Natural killer cell treated with Interleukin-12 subunit alpha and Interleukin-12 subunit beta and Interleukin-15 and Interleukin-18, amount 100 ng/mL, for 72 hours (primary cell): ENCODE results near the gene HSD11B2. TPM values are rescaled to one million over a fixed set of nuclear protein-coding genes. Genes with fewer than 3 reads are reported as not detected.

Source experiments
- ATAC-seq, 2 donors: fragments of 150-1000 bp; cut with Tn5 transposase in 1 of 2; sonication (Bioruptor Pico), chemical (Tn5 transposase) in 1 of 2; 2 replicates each; pipeline ENCODE4 v1.10.0; 2021
- DNase-seq: peaks from one replicate; pipeline ENCODE4 v3.0.0; 2022; ENCODE audit warnings: low spot score
- H3K27ac Mint-ChIP-seq, 2 donors: 1 replicate in 1 of 2; 2 replicates in 1 of 2; pipeline ENCODE4 v1.8.0; 2022; ENCODE audit warnings: mixed read lengths in 2 of 2, mild to moderate bottlenecking in 1 of 2, moderate library complexity in 1 of 2
- H3K27me3 Mint-ChIP-seq, 2 donors: 1 replicate in 1 of 2; 2 replicates in 1 of 2; pipeline ENCODE4 v1.8.0; 2022; ENCODE audit warnings: mixed read lengths in 2 of 2
- H3K36me3 Mint-ChIP-seq: one replicate; pipeline ENCODE4 v1.8.0; 2022; ENCODE audit warnings: mixed read lengths
- H3K4me1 Mint-ChIP-seq, 2 donors: 1 replicate in 1 of 2; 2 replicates in 1 of 2; pipeline ENCODE4 v1.8.0; 2022; ENCODE audit warnings: low read depth in 2 of 2, mixed read lengths in 2 of 2, mild to moderate bottlenecking in 1 of 2
- H3K4me3 Mint-ChIP-seq: one replicate; pipeline ENCODE4 v1.8.0; 2022; ENCODE audit warnings: mixed read lengths
- H3K9me3 Mint-ChIP-seq: 2 replicates; pipeline ENCODE4 v1.8.0; 2022; ENCODE audit warnings: mixed read lengths
- total RNA-seq, 2 donors: library from RNA; stranded (reverse); gene quantifications; one replicate each; pipeline ENCODE4 v1.2.3, GENCODE V29; 2022

HSD11B2 gene
- total RNA-seq, 2 donors from 2014 or later, result not detected

- DNase-seq (no peak), ATAC-seq (no peak)
- H3K4me3 Mint-ChIP-seq, result no peak overlapping the region
- no peak overlapping the region for H3K27ac Mint-ChIP-seq
- H3K27me3 Mint-ChIP-seq, result no peaks in the 10 kb centered on the region
- peaks cover 22 to 46% of the 10 kb centered on the region in 2 donors for H3K4me1 Mint-ChIP-seq
- H3K9me3 Mint-ChIP-seq, result no peaks in the 10 kb centered on the region
- H3K36me3 Mint-ChIP-seq, result no peaks in the 10 kb centered on the region
Measured at GRCh38 chr16:67463059-67463458, 32.1 kb downstream of the HSD11B2 start.

GRCh38 chr16:67463691-67464090 lies 32.8 kb downstream of the HSD11B2 start:
- ATAC-seq (no peak), DNase-seq (no peak)
- H3K36me3 Mint-ChIP-seq, result no peaks in the 10 kb centered on the region
- peaks cover 25 to 50% of the 10 kb centered on the region in 2 donors for H3K4me1 Mint-ChIP-seq
- H3K9me3 Mint-ChIP-seq, result no peaks in the 10 kb centered on the region
- no peaks in the 10 kb centered on the region for H3K27me3 Mint-ChIP-seq
- no peak overlapping the region for H3K4me3 Mint-ChIP-seq
- peak overlapping the region in 1 of 2 donors; percentile 59 for H3K27ac Mint-ChIP-seq

- Mint-ChIP-seq H3K9me3 (no peaks in the 10 kb centered on the region), H3K4me1 (peaks cover 21 to 47% of the 10 kb centered on the region in 2 donors), H3K27ac (peak overlapping the region in 1 of 2 donors; percentile 59), H3K4me3 (no peak overlapping the region), H3K36me3 (no peaks in the 10 kb centered on the region), H3K27me3 (no peaks in the 10 kb centered on the region)
- DNase-seq, result no peak
- ATAC-seq, result no peak
Measured at GRCh38 chr16:67464565-67464964, 33.6 kb downstream of the HSD11B2 start.

- H3K36me3 Mint-ChIP-seq, result no peaks in the 10 kb centered on the region
Measured at GRCh38 chr16:67466581-67466980, 35.7 kb downstream of the HSD11B2 start.

GRCh38 chr16:67468731-67469130 lies 37.8 kb downstream of the HSD11B2 start:
- no peaks in the 10 kb centered on the region for H3K9me3 Mint-ChIP-seq
- H3K4me1 Mint-ChIP-seq, result peaks cover 49 to 50% of the 10 kb centered on the region in 2 donors
- no peaks in the 10 kb centered on the region for H3K27me3 Mint-ChIP-seq
- no peak for DNase-seq
- peak overlapping the region in 1 of 2 donors; percentile 73 for H3K27ac Mint-ChIP-seq
- peak in 1 of 2 donors; percentile 32 for ATAC-seq
- no peaks in the 10 kb centered on the region for H3K36me3 Mint-ChIP-seq
- H3K4me3 Mint-ChIP-seq, result no peak overlapping the region

More at GRCh38 chr16:67466581-67466980, 35.7 kb downstream of the HSD11B2 start:
- Mint-ChIP-seq H3K27me3 (no peaks in the 10 kb centered on the region), H3K4me3 (no peak overlapping the region), H3K27ac (no peak overlapping the region), H3K4me1 (peaks cover 33 to 42% of the 10 kb centered on the region in 2 donors), H3K9me3 (no peaks in the 10 kb centered on the region)
- no peak for DNase-seq
- no peak for ATAC-seq

- Mint-ChIP-seq H3K4me3 (no peak overlapping the region), H3K27me3 (no peaks in the 10 kb centered on the region), H3K9me3 (no peaks in the 10 kb centered on the region), H3K36me3 (no peaks in the 10 kb centered on the region), H3K27ac (peak overlapping the region in 1 of 2 donors; percentile 42), H3K4me1 (peaks cover 60 to 62% of the 10 kb centered on the region in 2 donors)
- ATAC-seq (no peak), DNase-seq (no peak)
Measured at GRCh38 chr16:67470359-67470758, 39.4 kb downstream of the HSD11B2 start.

GRCh38 chr16:67471758-67472384 lies 41.0 kb downstream of the HSD11B2 start:
- ATAC-seq (peak; percentile 59 to 62), DNase-seq (no peak)
- Mint-ChIP-seq H3K27ac (peak overlapping the region in 1 of 2 donors; percentile 32), H3K36me3 (no peaks in the 10 kb centered on the region), H3K27me3 (no peaks in the 10 kb centered on the region), H3K4me1 (peaks cover 53 to 59% of the 10 kb centered on the region in 2 donors), H3K9me3 (no peaks in the 10 kb centered on the region), H3K4me3 (no peak overlapping the region)

GRCh38 chr16:67474551-67475455 lies 43.9 kb downstream of the HSD11B2 start:
- Mint-ChIP-seq H3K9me3 (no peaks in the 10 kb centered on the region), H3K4me3 (no peak overlapping the region), H3K27me3 (no peaks in the 10 kb centered on the region), H3K4me1 (peaks cover 49 to 55% of the 10 kb centered on the region in 2 donors), H3K27ac (no peak overlapping the region), H3K36me3 (no peaks in the 10 kb centered on the region)
- no peak for ATAC-seq
- no peak for DNase-seq

- peak overlapping the region; percentile 47 for H3K4me3 Mint-ChIP-seq
Measured at GRCh38 chr16:67477960-67478554, 47.1 kb downstream of the HSD11B2 start.

GRCh38 chr16:67480833-67481560 lies 50.1 kb downstream of the HSD11B2 start, which contains the start of gene ATP6V0D1:
ATP6V0D1 (minus strand) TSS chr16:67481157; CDS start chr16:67481086, 71 bp downstream.
- Mint-ChIP-seq H3K27ac (peak within 1 kb of the TSS; percentile 90 to 99), H3K9me3 (no peaks in the 10 kb centered on the region), H3K36me3 (no peaks in the 10 kb centered on the region), H3K27me3 (no peaks in the 10 kb centered on the region), H3K4me1 (peaks cover 23 to 31% of the 10 kb centered on the region in 2 donors), H3K4me3 (peak within 1 kb of the TSS; percentile 98)
- peak; percentile 99 for DNase-seq
- ATAC-seq, result peak; percentile 96 to 97

More at GRCh38 chr16:67477960-67478554, 47.1 kb downstream of the HSD11B2 start:
- Mint-ChIP-seq H3K27ac (peak overlapping the region in 1 of 2 donors; percentile 37), H3K36me3 (no peaks in the 10 kb centered on the region), H3K27me3 (no peaks in the 10 kb centered on the region), H3K4me1 (peaks cover 45 to 49% of the 10 kb centered on the region in 2 donors), H3K9me3 (no peaks in the 10 kb centered on the region)
- ATAC-seq (no peak), DNase-seq (no peak)

- Mint-ChIP-seq H3K27me3 (no peaks in the 10 kb centered on the region), H3K4me1 (peaks cover 23 to 31% of the 10 kb centered on the region in 2 donors), H3K4me3 (peak overlapping the region; percentile 98), H3K36me3 (no peaks in the 10 kb centered on the region), H3K27ac (peak overlapping the region; percentile 90 to 99), H3K9me3 (no peaks in the 10 kb centered on the region)
- peak in 1 of 2 donors; percentile 24 for ATAC-seq
- DNase-seq, result no peak
Measured at GRCh38 chr16:67481561-67482232, 50.8 kb downstream of the HSD11B2 start.

- H3K27me3 Mint-ChIP-seq, result no peaks in the 10 kb centered on the region
- H3K27ac Mint-ChIP-seq, result peak overlapping the region; percentile 90 to 99
- no peaks in the 10 kb centered on the region for H3K9me3 Mint-ChIP-seq
- peaks cover 23 to 31% of the 10 kb centered on the region in 2 donors for H3K4me1 Mint-ChIP-seq
- H3K36me3 Mint-ChIP-seq, result no peaks in the 10 kb centered on the region
- H3K4me3 Mint-ChIP-seq, result peak overlapping the region; percentile 98
- DNase-seq (no peak), ATAC-seq (no peak)
Measured at GRCh38 chr16:67482233-67482924, 51.5 kb downstream of the HSD11B2 start.
